GM13976 (cell line): ENCODE data around the gene BOLA3.
"Not testable (repeated sequence)": the region's sequence is repeated elsewhere in the genome, so short reads cannot be mapped to it uniquely, and the experiment has no call there.

Experiments used
- DNase-seq: peaks from one replicate; pipeline ENCODE4 v3.0.0; 2012; ENCODE audit warnings: low spot score
- CTCF ChIP-seq: IDR thresholded peaks from 2 replicates; pipeline ENCODE4 v1.5.1; 2012; ENCODE audit warnings: borderline replicate concordance, mild to moderate bottlenecking; ENCODE audit not compliant: insufficient read depth; ENCODE audit errors: extremely low read depth, missing control alignments, control extremely low read depth
- in situ Hi-C: fragments of 300-500 bp; cut with MboI; formaldehyde crosslinking; loops from one replicate; pipeline ENCODE4 v1.12.0; 2022; ENCODE audit warnings: low sequenced_read_pairs, mixed read lengths, inconsistent platforms; ENCODE audit not compliant: unreplicated experiment

The BOLA3 gene

GRCh38 chr2:74091391-74091790 is 56.3 kb downstream of the BOLA3 start:
- in situ Hi-C loops, result no loop called here
- no peak for TF ChIP-seq CTCF
- DNase-seq, result no peak

GRCh38 chr2:74089816-74090745 is 57.6 kb downstream of the BOLA3 start:
- in situ Hi-C loops, result no loop called here
- no peak for DNase-seq
- no peak for TF ChIP-seq CTCF

GRCh38 chr2:74088676-74089075 is 59.0 kb downstream of the BOLA3 start:
- DNase-seq, in situ Hi-C loops: not testable (repeated sequence)

GRCh38 chr2:74087696-74088095 is 60.0 kb downstream of the BOLA3 start:
- no peak for DNase-seq
- in situ Hi-C loops, result no loop called here
- no peak for TF ChIP-seq CTCF

GRCh38 chr2:74086021-74086420 is 61.7 kb downstream of the BOLA3 start:
- no peak for TF ChIP-seq CTCF
- DNase-seq, result no peak
- in situ Hi-C loops, result no loop called here
